ENCODE results near the gene NMRAL1. TPM values are rescaled to one million over a fixed set of nuclear protein-coding genes. Genes with fewer than 3 reads are reported as not detected.

The NMRAL1 gene
- 36.4 TPM for total RNA-seq (2013)
- 10 to 100 TPM; 39.2 to 57.0 (median 49.4) TPM for polyA plus RNA-seq
- polyA minus RNA-seq: 43.8 and 65.8 TPM in 2 replicates
- 1.8 to 14.3 (median 9.4) reads per million in 11 experiments for total RNA-seq

GRCh38 chr16:4474192-4474961 lies at the start of gene NMRAL1:
Gene NMRAL1, minus strand, starts transcription at chr16:4474625. Its CDS starts 493 bp downstream, at chr16:4474132.
- peaks cover 43% of the 10 kb centered on the region for H3K4me1 Mint-ChIP-seq

More at GRCh38 chr16:4474192-4474961, at the start of gene NMRAL1:
- peak within 1 kb of the TSS in 1 of 2 donors; percentile 66 for H3K27ac ChIP-seq (ENCODE audit: low read depth in 1 of 2, low read length in 2 of 2)
- DNase-seq: peak; percentile 77 to 82 (median 80)
- intact Hi-C loops (cut with micrococcal nuclease): loop anchor here in 1 of 2 donors (10.0 kb wide), 1 partner anchor 150 kb away; the partner anchor contains the start of gene MGRN1
- peaks cover 43 to 50% of the 10 kb centered on the region in 2 donors for H3K4me1 ChIP-seq (ENCODE audit: control insufficient read depth in 1 of 2, insufficient read depth in 2 of 2, low read length in 2 of 2)
- H3K4me2 ChIP-seq (replicated peaks; ENCODE audit: extremely low read depth, low read length, poor library complexity, severe bottlenecking): peak within 1 kb of the TSS; percentile 90
- no peaks in the 10 kb centered on the region for H3K27me3 ChIP-seq (ENCODE audit: control insufficient read depth in 2 of 2, insufficient read depth in 2 of 2, low read length in 2 of 2)
- H4K20me1 ChIP-seq (ENCODE audit: insufficient read depth, low read length): peaks cover 7% of the 10 kb centered on the region
- Mint-ChIP-seq H3K36me3 (peaks cover 5 to 22% of the 10 kb centered on the region in 2 donors), H3K4me3 (peak within 1 kb of the TSS; percentile 77 to 79), H3K9me3 (peaks cover 0 to 5% (median 0%) of the 10 kb centered on the region in 7 donors), H3K27me3 (ENCODE audit: low read depth in 3 of 3) (peaks cover 0 to 1% (median 0%) of the 10 kb centered on the region in 3 donors), H3K27ac (peak within 1 kb of the TSS; percentile 50 to 89 (median 86))
- H2AFZ ChIP-seq (ENCODE audit: insufficient read depth, low read depth, low read length, poor library complexity, severe bottlenecking): peak within 1 kb of the TSS; percentile 96
- H3K79me2 ChIP-seq (ENCODE audit: insufficient read depth, low read length): peaks cover 45% of the 10 kb centered on the region
- peak within 1 kb of the TSS; percentile 63 to 80 (median 67) for H3K4me3 ChIP-seq (replicated peaks in 1 of 3; ENCODE audit: low read depth in 2 of 3, low read length in 3 of 3)
- peaks cover 0 to under 1% of the 10 kb centered on the region in 2 donors for H3K36me3 ChIP-seq (replicated peaks in 1 of 2; ENCODE audit: control insufficient read depth in 1 of 2, insufficient read depth in 2 of 2, low read length in 2 of 2)
- no peak for TF ChIP-seq CTCF (IDR thresholded peaks at IDR 0.05)
- peak within 1 kb of the TSS; percentile 83 for H3K9ac ChIP-seq (ENCODE audit: insufficient read depth, low read length, poor library complexity, severe bottlenecking)
- under 1% methylated on average over 52 of the region's 60 CpGs for WGBS (ENCODE audit: insufficient coverage)
- no peaks in the 10 kb centered on the region for H3K9me3 ChIP-seq (replicated peaks in 1 of 2; ENCODE audit: control insufficient read depth in 1 of 2, insufficient read depth in 1 of 2, low read length in 2 of 2)

Data from CD14-positive monocyte (primary cell).